RWPE2 (cell line): ENCODE data around the gene TBL1XR1.

Experiments
- ATAC-seq: fragments of 200-7000 bp; cut with Tn5 transposase; 3 replicates; pipeline ENCODE4 v1.9.1; 2021; ENCODE audit warnings: low read depth
- DNase-seq: peaks from one replicate; pipeline ENCODE4 v3.0.0-alpha.2; 2020; ENCODE audit warnings: low spot score
- H3K27ac ChIP-seq: fragments of 450-650 bp; 2 replicates; pipeline ENCODE4 v1.5.1; 2017; ENCODE audit warnings: mild to moderate bottlenecking; ENCODE audit not compliant: poor library complexity, severe bottlenecking
- H3K27me3 ChIP-seq: fragments of 250-450 bp; sonication (Bioruptor Pico); 2 replicates; pipeline ENCODE4 v1.5.1; 2021; ENCODE audit warnings: mild to moderate bottlenecking, moderate library complexity; ENCODE audit not compliant: insufficient read depth, poor library complexity, severe bottlenecking
- H3K36me3 ChIP-seq: fragments of 250-450 bp; sonication (Bioruptor Pico); 2 replicates; pipeline ENCODE4 v1.5.1; 2020; ENCODE audit warnings: low read depth, mild to moderate bottlenecking, moderate library complexity
- H3K4me1 ChIP-seq: fragments of 250-450 bp; sonication (Bioruptor Pico); 2 replicates; pipeline ENCODE4 v1.5.1; 2021; ENCODE audit warnings: mild to moderate bottlenecking, moderate library complexity; ENCODE audit not compliant: insufficient read depth, poor library complexity, severe bottlenecking
- H3K4me3 ChIP-seq: fragments of 250-450 bp; sonication (Bioruptor Pico); 2 replicates; pipeline ENCODE4 v1.5.1; 2021; ENCODE audit warnings: mild to moderate bottlenecking, moderate library complexity; ENCODE audit not compliant: severe bottlenecking
- H3K9me3 ChIP-seq: fragments of 250-450 bp; sonication (Bioruptor Pico); 2 replicates; pipeline ENCODE4 v1.5.1; 2021; ENCODE audit warnings: mild to moderate bottlenecking, moderate library complexity; ENCODE audit not compliant: severe bottlenecking
- TF ChIP-seq, protein P1 (sequence below): fragments of 450-650 bp; IDR thresholded peaks from one replicate; pipeline ENCODE4 v1.5.1; 2017; ENCODE audit warnings: mild to moderate bottlenecking, moderate library complexity; ENCODE audit not compliant: poor library complexity, severe bottlenecking

The TBL1XR1 gene

GRCh38 chr3:177089901-177090300, 107.4 kb downstream of the TBL1XR1 start:
- H3K4me1 ChIP-seq: no peaks in the 10 kb centered on the region
- H3K9me3 ChIP-seq: no peaks in the 10 kb centered on the region
- no peak overlapping the region for H3K27ac ChIP-seq
- H3K36me3 ChIP-seq: peaks cover 18% of the 10 kb centered on the region
- no peak overlapping the region for H3K4me3 ChIP-seq
- DNase-seq (no peak), ATAC-seq (no peak)
- no peaks in the 10 kb centered on the region for H3K27me3 ChIP-seq
- TF ChIP-seq, protein P1, sequence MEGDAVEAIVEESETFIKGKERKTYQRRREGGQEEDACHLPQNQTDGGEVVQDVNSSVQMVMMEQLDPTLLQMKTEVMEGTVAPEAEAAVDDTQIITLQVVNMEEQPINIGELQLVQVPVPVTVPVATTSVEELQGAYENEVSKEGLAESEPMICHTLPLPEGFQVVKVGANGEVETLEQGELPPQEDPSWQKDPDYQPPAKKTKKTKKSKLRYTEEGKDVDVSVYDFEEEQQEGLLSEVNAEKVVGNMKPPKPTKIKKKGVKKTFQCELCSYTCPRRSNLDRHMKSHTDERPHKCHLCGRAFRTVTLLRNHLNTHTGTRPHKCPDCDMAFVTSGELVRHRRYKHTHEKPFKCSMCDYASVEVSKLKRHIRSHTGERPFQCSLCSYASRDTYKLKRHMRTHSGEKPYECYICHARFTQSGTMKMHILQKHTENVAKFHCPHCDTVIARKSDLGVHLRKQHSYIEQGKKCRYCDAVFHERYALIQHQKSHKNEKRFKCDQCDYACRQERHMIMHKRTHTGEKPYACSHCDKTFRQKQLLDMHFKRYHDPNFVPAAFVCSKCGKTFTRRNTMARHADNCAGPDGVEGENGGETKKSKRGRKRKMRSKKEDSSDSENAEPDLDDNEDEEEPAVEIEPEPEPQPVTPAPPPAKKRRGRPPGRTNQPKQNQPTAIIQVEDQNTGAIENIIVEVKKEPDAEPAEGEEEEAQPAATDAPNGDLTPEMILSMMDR: no peak

GRCh38 chr3:177089110-177089509, 108.2 kb downstream of the TBL1XR1 start:
- H3K27me3 ChIP-seq: no peaks in the 10 kb centered on the region
- H3K9me3 ChIP-seq: no peaks in the 10 kb centered on the region
- TF ChIP-seq, protein P1: no peak
- H3K4me1 ChIP-seq: no peaks in the 10 kb centered on the region
- H3K27ac ChIP-seq: no peak overlapping the region
- ATAC-seq: no peak
- H3K36me3 ChIP-seq: peaks cover 21% of the 10 kb centered on the region
- DNase-seq: no peak
- H3K4me3 ChIP-seq: no peak overlapping the region

DNA sequence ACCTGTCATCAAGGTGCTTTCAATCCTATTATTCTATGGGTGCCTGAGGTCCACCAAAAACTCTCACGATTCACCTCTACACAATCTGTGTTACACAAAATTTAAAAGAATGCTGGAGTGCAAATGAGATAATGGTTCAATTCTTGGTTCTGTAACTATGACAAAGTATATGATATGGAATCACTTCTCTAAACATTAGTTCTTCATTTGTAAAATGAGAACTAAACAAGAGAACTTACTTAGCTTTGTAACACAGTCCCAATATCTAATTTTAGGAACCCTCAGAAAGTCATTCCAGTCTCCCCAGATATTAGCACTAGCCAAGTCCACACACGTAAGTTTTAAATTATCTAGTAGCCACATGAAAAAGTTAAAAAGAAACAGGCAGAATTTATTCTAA, 111.5 kb downstream of the TBL1XR1 start:
- no peak overlapping the region for H3K27ac ChIP-seq
- peaks cover 11% of the 10 kb centered on the region; the same call in 1 of the 2 replicates for H3K36me3 ChIP-seq
- DNase-seq (no peak), ATAC-seq (no peak)
- H3K27me3 ChIP-seq: no peaks in the 10 kb centered on the region
- TF ChIP-seq, protein P1: no peak
- no peak overlapping the region for H3K4me3 ChIP-seq
- H3K4me1 ChIP-seq: no peaks in the 10 kb centered on the region
- H3K9me3 ChIP-seq: no peaks in the 10 kb centered on the region

GRCh38 chr3:177084616-177085015, 112.7 kb downstream of the TBL1XR1 start:
- no peak overlapping the region for H3K27ac ChIP-seq
- DNase-seq: no peak

GRCh38 chr3:177080122-177080521, 117.2 kb downstream of the TBL1XR1 start:
- DNase-seq: no peak
- Histone ChIP-seq H3K27me3 (no peaks in the 10 kb centered on the region), H3K9me3 (no peaks in the 10 kb centered on the region), H3K27ac (no peak overlapping the region), H3K4me3 (no peak overlapping the region), H3K4me1 (no peaks in the 10 kb centered on the region), H3K36me3 (peaks cover 5% of the 10 kb centered on the region; the same call in 1 of the 2 replicates)
- ATAC-seq: no peak
- TF ChIP-seq, protein P1: no peak

More at GRCh38 chr3:177084616-177085015, 112.7 kb downstream of the TBL1XR1 start:
- Histone ChIP-seq H3K9me3 (no peaks in the 10 kb centered on the region), H3K4me1 (no peaks in the 10 kb centered on the region), H3K36me3 (peaks cover 13% of the 10 kb centered on the region; the same call in 1 of the 2 replicates), H3K27me3 (no peaks in the 10 kb centered on the region), H3K4me3 (no peak overlapping the region)
- TF ChIP-seq, protein P1: no peak
- no peak for ATAC-seq
